Karpas-422 (cell line): ENCODE data around the gene MRAS. TPM values are rescaled to one million over a fixed set of nuclear protein-coding genes. Genes with fewer than 3 reads are reported as not detected.

Source experiments
- DNase-seq: peaks from one replicate; pipeline ENCODE4 v3.0.0-alpha.2; 2015
- H2AFZ ChIP-seq: fragments of 200-600 bp; sonication (generic); 2 replicates; pipeline ENCODE4 v1.6.1; 2014; ENCODE audit warnings: antibody characterized with exemption, low read length, mixed read lengths
- H3K27ac ChIP-seq: fragments of 200-600 bp; sonication (generic); 2 replicates; pipeline ENCODE4 v1.5.1; 2014; ENCODE audit warnings: mild to moderate bottlenecking, low read length, moderate library complexity
- H3K27me3 ChIP-seq: fragments of 200-600 bp; sonication (generic); 2 replicates; pipeline ENCODE4 v1.6.1; 2014; ENCODE audit warnings: low read length, mixed read lengths
- H3K36me3 ChIP-seq: fragments of 200-600 bp; sonication (generic); 2 replicates; pipeline ENCODE4 v1.6.1; 2014; ENCODE audit warnings: low read length, mixed read lengths; ENCODE audit not compliant: insufficient read depth
- H3K4me1 ChIP-seq: fragments of 200-600 bp; sonication (generic); 2 replicates; pipeline ENCODE4 v1.6.1; 2014; ENCODE audit warnings: mild to moderate bottlenecking, low read length, mixed read lengths
- H3K4me2 ChIP-seq: fragments of 200-600 bp; sonication (generic); 2 replicates; pipeline ENCODE4 v1.6.1; 2014; ENCODE audit warnings: low read length, low read depth, mild to moderate bottlenecking; ENCODE audit not compliant: poor library complexity, severe bottlenecking
- H3K4me3 ChIP-seq: fragments of 200-600 bp; sonication (generic); 2 replicates; pipeline ENCODE4 v1.5.1; 2014; ENCODE audit warnings: mild to moderate bottlenecking, antibody characterized with exemption, low read length, mixed read lengths
- H3K79me2 ChIP-seq: fragments of 200-600 bp; sonication (generic); 2 replicates; pipeline ENCODE4 v1.6.1; 2014; ENCODE audit warnings: mild to moderate bottlenecking, low read length, mixed read lengths
- H3K9ac ChIP-seq: fragments of 200-600 bp; sonication (generic); 2 replicates; pipeline ENCODE4 v1.6.0; 2014; ENCODE audit warnings: low read length
- H3K9me2 ChIP-seq: fragments of 200-600 bp; sonication (generic), shearing (Covaris generic); replicated peaks from 2 replicates; pipeline ENCODE4 v1.6.0; 2014; ENCODE audit warnings: mild to moderate bottlenecking, low read length, moderate library complexity; ENCODE audit not compliant: insufficient read depth
- H3K9me3 ChIP-seq: fragments of 300-700, 200-600 bp; sonication (generic); 2 replicates; pipeline ENCODE4 v1.6.1; 2014; ENCODE audit warnings: low read length, mixed read lengths
- H4K20me1 ChIP-seq: fragments of 200-600 bp; sonication (generic); 2 replicates; pipeline ENCODE4 v1.6.1; 2014; ENCODE audit warnings: mild to moderate bottlenecking, antibody characterized with exemption, low read length, low read depth; ENCODE audit not compliant: insufficient read depth
- total RNA-seq: library from RNA; depleted of rRNA; stranded (reverse); fragments of >200 nt; shearing (Covaris generic); gene quantifications from 2 replicates; pipeline ENCODE4 v1.2.3, GENCODE V29; 2014; ENCODE audit warnings: low replicate concordance

The MRAS gene
- total RNA-seq, 1 experiment from 2014 or later, result not detected

DNA sequence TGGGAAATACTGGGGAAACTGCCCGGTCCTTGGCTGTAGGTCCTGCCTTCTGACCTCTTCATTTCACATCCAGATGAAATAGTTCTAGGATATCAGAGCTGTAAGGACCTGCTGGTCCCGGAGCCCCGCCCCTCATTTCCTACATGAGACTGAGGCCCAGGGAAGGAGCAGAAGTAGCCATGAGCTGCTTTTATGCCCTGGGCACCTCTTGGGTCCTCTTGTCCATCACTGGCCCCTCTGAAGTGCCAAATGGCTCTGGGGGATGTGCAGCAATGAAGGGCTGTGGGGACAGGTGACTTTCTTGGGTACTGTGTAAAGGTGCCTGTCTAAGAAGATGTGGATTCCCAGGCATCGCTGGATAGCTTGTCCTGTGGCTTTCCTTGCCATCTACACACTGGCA lies 45.8 kb downstream of the MRAS start:
- peaks cover 8% of the 10 kb centered on the region for H3K4me1 ChIP-seq
- no peak overlapping the region for H3K4me3 ChIP-seq
- no peaks in the 10 kb centered on the region for H3K79me2 ChIP-seq
- no peak overlapping the region for H3K9ac ChIP-seq
- no peak overlapping the region for H3K27ac ChIP-seq
- peak; percentile 14 for DNase-seq
- H3K36me3 ChIP-seq, result no peaks in the 10 kb centered on the region
- H2AFZ ChIP-seq, result no peak overlapping the region
- H3K9me3 ChIP-seq, result no peaks in the 10 kb centered on the region
- H3K9me2 ChIP-seq, result no peaks in the 10 kb centered on the region
- H3K27me3 ChIP-seq, result no peaks in the 10 kb centered on the region
- H3K4me2 ChIP-seq, result no peak overlapping the region
- no peaks in the 10 kb centered on the region for H4K20me1 ChIP-seq

DNA sequence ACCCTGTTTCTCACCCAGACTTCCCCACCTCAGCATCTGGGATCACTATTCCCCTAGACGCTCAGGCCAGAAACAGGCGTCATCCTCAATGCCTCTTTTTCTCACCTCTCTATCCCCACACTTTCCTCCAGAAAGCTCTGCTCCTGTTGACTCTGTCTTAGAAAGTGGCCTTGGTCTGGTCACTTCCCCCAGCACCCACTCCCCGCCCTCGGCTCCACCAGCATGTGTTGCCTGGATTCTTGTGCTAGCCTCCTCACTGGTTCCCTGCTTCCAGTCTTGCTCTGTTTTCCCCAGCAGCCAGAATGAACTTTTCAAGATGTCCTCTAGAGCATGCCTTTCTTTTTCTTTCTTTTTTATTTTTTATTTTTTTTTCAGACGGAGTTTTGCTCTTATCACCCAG lies 46.3 kb downstream of the MRAS start:
- H4K20me1 ChIP-seq, result no peaks in the 10 kb centered on the region
- H3K4me2 ChIP-seq, result no peak overlapping the region
- H2AFZ ChIP-seq, result no peak overlapping the region
- no peaks in the 10 kb centered on the region for H3K79me2 ChIP-seq
- no peak overlapping the region for H3K4me3 ChIP-seq
- DNase-seq, result peak; percentile 11
- H3K4me1 ChIP-seq, result peaks cover 8% of the 10 kb centered on the region
- H3K36me3 ChIP-seq, result no peaks in the 10 kb centered on the region
- H3K9me3 ChIP-seq, result no peaks in the 10 kb centered on the region
- H3K27me3 ChIP-seq, result no peaks in the 10 kb centered on the region
- no peak overlapping the region for H3K9ac ChIP-seq
- H3K27ac ChIP-seq, result no peak overlapping the region
- H3K9me2 ChIP-seq, result no peaks in the 10 kb centered on the region

GRCh38 chr3:138395865-138396751 lies 47.7 kb downstream of the MRAS start:
- Histone ChIP-seq H3K4me3 (no peak overlapping the region), H3K9ac (no peak overlapping the region), H3K4me1 (peaks cover 8% of the 10 kb centered on the region), H3K9me3 (no peaks in the 10 kb centered on the region), H3K79me2 (no peaks in the 10 kb centered on the region), H3K27ac (no peak overlapping the region), H3K9me2 (no peaks in the 10 kb centered on the region), H3K4me2 (no peak overlapping the region), H4K20me1 (no peaks in the 10 kb centered on the region), H3K27me3 (no peaks in the 10 kb centered on the region), H2AFZ (no peak overlapping the region), H3K36me3 (no peaks in the 10 kb centered on the region)
- peak; percentile 21 for DNase-seq

DNA sequence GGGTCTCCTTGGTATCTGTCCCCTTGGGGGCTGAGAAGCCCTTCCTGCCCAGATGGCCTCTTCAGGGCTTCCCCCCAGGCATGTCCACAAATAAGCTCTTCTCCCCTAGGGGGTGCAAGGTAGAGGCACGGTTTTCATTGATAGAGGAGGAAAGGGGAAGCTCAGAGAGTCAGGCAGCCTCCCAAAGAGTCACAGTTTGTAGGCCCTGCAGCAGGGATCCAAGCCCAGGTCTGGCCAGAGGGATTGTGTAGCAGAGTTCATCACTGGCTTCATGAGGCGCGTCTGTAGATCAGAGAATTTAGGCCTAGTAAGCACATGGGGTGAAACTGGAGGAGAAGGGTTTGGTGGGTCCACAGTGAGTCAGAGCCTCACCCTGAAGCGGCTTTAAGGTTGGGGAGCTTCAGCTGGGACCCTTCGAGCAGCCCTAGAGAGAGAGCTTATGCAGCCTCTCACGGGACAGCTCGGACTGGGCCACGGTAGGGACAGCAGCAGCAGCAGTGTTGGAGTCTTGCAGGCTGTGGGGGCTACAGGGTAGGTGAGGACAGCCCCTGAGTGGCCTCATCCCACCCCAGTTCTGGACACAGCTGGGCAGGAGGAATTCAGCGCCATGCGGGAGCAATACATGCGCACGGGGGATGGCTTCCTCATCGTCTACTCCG lies 48.5 kb downstream of the MRAS start:
- no peaks in the 10 kb centered on the region for H3K9me3 ChIP-seq
- peak; percentile 49 for DNase-seq
- H3K9me2 ChIP-seq, result no peaks in the 10 kb centered on the region
- no peak overlapping the region for H3K4me3 ChIP-seq
- no peaks in the 10 kb centered on the region for H3K36me3 ChIP-seq
- H3K27me3 ChIP-seq, result no peaks in the 10 kb centered on the region
- no peaks in the 10 kb centered on the region for H3K79me2 ChIP-seq
- H3K9ac ChIP-seq, result no peak overlapping the region
- no peak overlapping the region for H2AFZ ChIP-seq
- H3K4me2 ChIP-seq, result no peak overlapping the region
- H3K4me1 ChIP-seq, result peaks cover 8% of the 10 kb centered on the region
- H4K20me1 ChIP-seq, result no peaks in the 10 kb centered on the region
- H3K27ac ChIP-seq, result no peak overlapping the region

GRCh38 chr3:138397983-138398382 lies 49.6 kb downstream of the MRAS start:
- peak; percentile 46 for DNase-seq
- H3K4me3 ChIP-seq, result no peak overlapping the region

DNA sequence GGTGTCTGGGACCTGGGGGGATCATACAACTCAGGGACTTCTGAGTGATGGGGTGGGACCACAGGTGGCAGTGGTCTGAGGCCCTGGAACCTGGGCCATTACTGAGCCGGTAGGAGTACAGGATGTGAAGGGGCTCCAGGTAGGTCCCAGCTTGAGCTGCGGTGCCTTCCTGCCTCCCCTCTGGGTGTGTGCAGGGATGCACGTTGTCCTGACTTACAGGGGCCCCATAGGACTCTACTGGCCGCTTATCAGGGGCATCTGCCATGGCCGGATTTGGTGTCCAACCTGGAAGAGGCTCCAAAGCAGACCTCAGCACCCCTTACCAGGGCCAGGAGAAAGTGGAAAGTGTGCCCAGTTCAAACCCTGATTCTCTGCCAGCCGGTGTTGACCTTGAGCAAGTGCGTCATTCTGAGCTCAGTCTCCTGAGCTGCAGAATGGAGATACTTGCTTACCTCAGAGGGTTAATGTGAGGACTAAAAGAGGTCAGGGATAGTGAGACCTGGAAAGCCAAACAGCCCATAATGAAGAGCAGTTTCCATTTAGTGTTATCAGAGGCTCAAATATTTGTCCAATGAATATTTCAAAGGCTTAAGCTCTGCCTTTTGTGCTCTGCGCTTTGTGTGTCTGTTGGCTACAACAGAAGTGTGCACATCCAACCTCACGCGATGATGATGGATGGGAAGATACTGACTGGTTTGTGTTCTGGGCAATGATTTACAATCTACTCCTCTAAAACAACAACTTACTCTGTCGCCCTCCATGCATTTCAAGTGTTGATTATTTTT lies 50.6 kb downstream of the MRAS start:
- H3K9ac ChIP-seq, result no peak overlapping the region

More at GRCh38 chr3:138397983-138398382, 49.6 kb downstream of the MRAS start:
- H3K9ac ChIP-seq, result no peak overlapping the region
- H3K36me3 ChIP-seq, result no peaks in the 10 kb centered on the region
- H3K9me3 ChIP-seq, result no peaks in the 10 kb centered on the region
- H3K4me1 ChIP-seq, result peaks cover 8% of the 10 kb centered on the region
- no peak overlapping the region for H2AFZ ChIP-seq
- no peaks in the 10 kb centered on the region for H3K79me2 ChIP-seq
- H4K20me1 ChIP-seq, result no peaks in the 10 kb centered on the region
- H3K27me3 ChIP-seq, result no peaks in the 10 kb centered on the region
- H3K27ac ChIP-seq, result no peak overlapping the region
- no peaks in the 10 kb centered on the region for H3K9me2 ChIP-seq
- H3K4me2 ChIP-seq, result no peak overlapping the region

DNA sequence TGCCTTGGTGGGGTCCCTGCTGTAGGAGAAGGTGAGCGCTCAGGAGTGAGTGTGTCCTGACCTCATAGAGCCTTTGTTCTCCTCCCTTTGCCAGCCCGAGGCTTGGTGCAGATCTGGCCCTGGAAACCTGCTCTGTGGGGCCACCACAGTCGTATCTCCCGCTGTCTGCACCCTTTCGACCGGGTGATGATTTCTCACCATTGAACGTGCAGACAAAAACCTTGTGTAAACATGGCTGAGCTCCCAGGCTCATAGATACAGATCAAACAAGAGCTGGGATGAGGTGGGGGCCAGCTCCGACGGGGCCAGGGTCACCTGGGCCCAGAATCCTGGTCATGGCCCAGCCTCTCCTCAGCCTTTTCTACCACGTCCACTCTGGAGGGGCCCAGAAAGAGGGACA lies 51.4 kb downstream of the MRAS start:
- Histone ChIP-seq H3K27ac (no peak overlapping the region), H3K4me3 (no peak overlapping the region), H3K9ac (no peak overlapping the region), H3K9me3 (no peaks in the 10 kb centered on the region), H3K79me2 (no peaks in the 10 kb centered on the region), H4K20me1 (no peaks in the 10 kb centered on the region), H2AFZ (no peak overlapping the region), H3K36me3 (no peaks in the 10 kb centered on the region), H3K9me2 (no peaks in the 10 kb centered on the region), H3K4me2 (no peak overlapping the region), H3K4me1 (peaks cover 8% of the 10 kb centered on the region), H3K27me3 (no peaks in the 10 kb centered on the region)
- no peak for DNase-seq

More for the DNA sequence above, 50.6 kb downstream of the MRAS start:
- Histone ChIP-seq H3K4me2 (no peak overlapping the region), H4K20me1 (no peaks in the 10 kb centered on the region), H3K9me2 (no peaks in the 10 kb centered on the region), H2AFZ (no peak overlapping the region), H3K79me2 (no peaks in the 10 kb centered on the region), H3K4me1 (peaks cover 8% of the 10 kb centered on the region), H3K4me3 (no peak overlapping the region), H3K27me3 (no peaks in the 10 kb centered on the region), H3K36me3 (no peaks in the 10 kb centered on the region), H3K27ac (no peak overlapping the region), H3K9me3 (no peaks in the 10 kb centered on the region)
- no peak for DNase-seq

- Histone ChIP-seq H3K4me1 (peaks cover 8% of the 10 kb centered on the region), H3K4me2 (no peak overlapping the region), H3K27ac (no peak overlapping the region), H3K36me3 (no peaks in the 10 kb centered on the region), H3K9me3 (no peaks in the 10 kb centered on the region), H3K9me2 (no peaks in the 10 kb centered on the region), H3K27me3 (no peaks in the 10 kb centered on the region), H4K20me1 (no peaks in the 10 kb centered on the region), H2AFZ (no peak overlapping the region), H3K4me3 (no peak overlapping the region), H3K79me2 (no peaks in the 10 kb centered on the region), H3K9ac (no peak overlapping the region)
- no peak for DNase-seq
Observed at GRCh38 chr3:138400651-138401070, 52.3 kb downstream of the MRAS start.
